PFSK-1 (cell line): ENCODE data around the gene GRIK1.

ENCODE experiments used
- FOXP2 ChIP-seq: optimal IDR thresholded peaks from 2 replicates; pipeline ENCODE3; 2011; ENCODE audit warnings: borderline replicate concordance, control low read depth, inconsistent platforms; ENCODE audit not compliant: insufficient read depth; ENCODE audit errors: extremely low read length, extremely low read depth
- POLR2AphosphoS5 ChIP-seq: IDR thresholded peaks from 2 replicates; pipeline ENCODE4 v1.6.1; 2012; ENCODE audit warnings: low read depth, mild to moderate bottlenecking, control low read depth, low read length, moderate library complexity
- SIN3A ChIP-seq: IDR thresholded peaks from 2 replicates; pipeline ENCODE4 v1.6.1; 2012; ENCODE audit warnings: mild to moderate bottlenecking, low read length, moderate library complexity, borderline replicate concordance; ENCODE audit not compliant: insufficient read depth
- TAF1 ChIP-seq: IDR thresholded peaks from 2 replicates; pipeline ENCODE4 v1.6.1; 2012; ENCODE audit warnings: low read length, control low read depth, borderline replicate concordance; ENCODE audit not compliant: insufficient read depth
- TF ChIP-seq, protein P1 (sequence below), 2 experiments: IDR thresholded peaks; 2 replicates each; pipeline versions ENCODE4 v1.6.1 to v1.8.0; 2011 to 2012; ENCODE audit warnings: low read depth in 2 of 2, low read length in 2 of 2, control low read depth in 1 of 2, inconsistent platforms in 1 of 2, mild to moderate bottlenecking in 1 of 2, moderate library complexity in 1 of 2; ENCODE audit not compliant: insufficient read depth in 1 of 2

The GRIK1 gene

DNA sequence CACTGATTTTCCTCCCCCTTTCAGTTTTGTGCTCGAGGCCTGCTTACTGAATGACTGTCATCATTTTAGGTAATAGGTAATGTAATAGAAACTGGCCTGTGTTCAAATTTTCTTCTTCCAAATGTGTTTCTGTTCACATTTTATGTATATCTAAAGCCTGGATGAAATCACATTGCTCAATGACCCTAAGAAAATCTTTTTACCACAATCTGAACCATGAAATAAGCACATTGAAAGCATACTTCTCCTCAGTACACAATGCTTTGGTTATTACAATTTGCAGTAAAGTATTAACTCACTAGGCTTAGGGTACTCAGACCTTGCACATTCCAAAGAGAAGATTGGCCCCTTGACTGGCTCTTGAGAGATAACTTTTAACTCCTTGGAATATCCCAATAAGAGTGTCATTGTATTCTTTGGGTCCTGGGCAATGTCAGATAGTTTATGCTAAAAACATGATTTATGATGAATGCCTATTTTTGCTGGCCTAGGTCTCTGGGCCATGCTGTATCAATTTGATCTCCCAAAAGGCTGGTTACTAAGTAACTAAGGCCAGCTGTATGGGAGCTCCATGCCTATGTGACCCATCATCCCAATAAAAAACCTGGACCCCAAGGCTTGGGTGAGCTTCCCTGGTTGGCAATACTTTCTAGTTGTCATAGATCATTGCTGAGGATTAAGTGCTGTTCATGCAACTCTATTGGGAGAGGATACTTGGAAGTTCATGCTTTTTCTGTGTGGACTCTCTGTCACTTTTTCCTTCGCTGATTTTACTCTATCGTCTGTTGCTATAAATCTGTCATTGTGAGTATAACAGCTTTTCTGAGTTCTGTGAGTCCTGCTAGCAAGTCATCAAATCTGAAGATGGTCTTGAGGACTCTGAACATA, 293.9 kb downstream of the GRIK1 start:
- TF ChIP-seq, protein P1, sequence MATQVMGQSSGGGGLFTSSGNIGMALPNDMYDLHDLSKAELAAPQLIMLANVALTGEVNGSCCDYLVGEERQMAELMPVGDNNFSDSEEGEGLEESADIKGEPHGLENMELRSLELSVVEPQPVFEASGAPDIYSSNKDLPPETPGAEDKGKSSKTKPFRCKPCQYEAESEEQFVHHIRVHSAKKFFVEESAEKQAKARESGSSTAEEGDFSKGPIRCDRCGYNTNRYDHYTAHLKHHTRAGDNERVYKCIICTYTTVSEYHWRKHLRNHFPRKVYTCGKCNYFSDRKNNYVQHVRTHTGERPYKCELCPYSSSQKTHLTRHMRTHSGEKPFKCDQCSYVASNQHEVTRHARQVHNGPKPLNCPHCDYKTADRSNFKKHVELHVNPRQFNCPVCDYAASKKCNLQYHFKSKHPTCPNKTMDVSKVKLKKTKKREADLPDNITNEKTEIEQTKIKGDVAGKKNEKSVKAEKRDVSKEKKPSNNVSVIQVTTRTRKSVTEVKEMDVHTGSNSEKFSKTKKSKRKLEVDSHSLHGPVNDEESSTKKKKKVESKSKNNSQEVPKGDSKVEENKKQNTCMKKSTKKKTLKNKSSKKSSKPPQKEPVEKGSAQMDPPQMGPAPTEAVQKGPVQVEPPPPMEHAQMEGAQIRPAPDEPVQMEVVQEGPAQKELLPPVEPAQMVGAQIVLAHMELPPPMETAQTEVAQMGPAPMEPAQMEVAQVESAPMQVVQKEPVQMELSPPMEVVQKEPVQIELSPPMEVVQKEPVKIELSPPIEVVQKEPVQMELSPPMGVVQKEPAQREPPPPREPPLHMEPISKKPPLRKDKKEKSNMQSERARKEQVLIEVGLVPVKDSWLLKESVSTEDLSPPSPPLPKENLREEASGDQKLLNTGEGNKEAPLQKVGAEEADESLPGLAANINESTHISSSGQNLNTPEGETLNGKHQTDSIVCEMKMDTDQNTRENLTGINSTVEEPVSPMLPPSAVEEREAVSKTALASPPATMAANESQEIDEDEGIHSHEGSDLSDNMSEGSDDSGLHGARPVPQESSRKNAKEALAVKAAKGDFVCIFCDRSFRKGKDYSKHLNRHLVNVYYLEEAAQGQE (IDR thresholded peaks at IDR 0.05; ENCODE audit: insufficient read depth in 1 of 2, low read depth in 2 of 2, low read length in 2 of 2): no peak
- TF ChIP-seq SIN3A: no peak
- TF ChIP-seq POLR2AphosphoS5: no peak
- no peak for TF ChIP-seq FOXP2
- no peak for TF ChIP-seq TAF1

DNA sequence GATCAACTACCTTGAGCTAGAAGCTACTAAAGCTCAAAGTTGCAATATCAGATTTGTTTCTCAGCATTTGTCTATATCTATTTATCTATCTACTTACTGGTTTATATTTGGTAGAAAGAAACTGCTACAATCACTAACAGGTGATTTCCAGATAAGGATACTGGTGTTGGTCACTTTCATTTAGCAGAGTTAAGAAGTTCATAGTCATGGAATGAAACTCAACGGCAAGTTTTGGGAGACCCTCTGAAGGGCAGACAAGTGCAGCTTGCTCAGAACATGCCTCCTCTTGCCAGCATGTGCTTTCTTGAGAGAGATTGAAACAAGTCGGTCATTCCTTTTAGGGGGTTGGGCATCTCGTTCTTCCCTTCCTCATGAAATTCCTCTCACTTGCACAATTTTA, 296.5 kb downstream of the GRIK1 start:
- TF ChIP-seq TAF1 (no peak), SIN3A (no peak), FOXP2 (no peak), POLR2AphosphoS5 (no peak)
- TF ChIP-seq, protein P1 (IDR thresholded peaks at IDR 0.05; ENCODE audit: insufficient read depth in 1 of 2, low read depth in 2 of 2, low read length in 2 of 2): no peak

DNA sequence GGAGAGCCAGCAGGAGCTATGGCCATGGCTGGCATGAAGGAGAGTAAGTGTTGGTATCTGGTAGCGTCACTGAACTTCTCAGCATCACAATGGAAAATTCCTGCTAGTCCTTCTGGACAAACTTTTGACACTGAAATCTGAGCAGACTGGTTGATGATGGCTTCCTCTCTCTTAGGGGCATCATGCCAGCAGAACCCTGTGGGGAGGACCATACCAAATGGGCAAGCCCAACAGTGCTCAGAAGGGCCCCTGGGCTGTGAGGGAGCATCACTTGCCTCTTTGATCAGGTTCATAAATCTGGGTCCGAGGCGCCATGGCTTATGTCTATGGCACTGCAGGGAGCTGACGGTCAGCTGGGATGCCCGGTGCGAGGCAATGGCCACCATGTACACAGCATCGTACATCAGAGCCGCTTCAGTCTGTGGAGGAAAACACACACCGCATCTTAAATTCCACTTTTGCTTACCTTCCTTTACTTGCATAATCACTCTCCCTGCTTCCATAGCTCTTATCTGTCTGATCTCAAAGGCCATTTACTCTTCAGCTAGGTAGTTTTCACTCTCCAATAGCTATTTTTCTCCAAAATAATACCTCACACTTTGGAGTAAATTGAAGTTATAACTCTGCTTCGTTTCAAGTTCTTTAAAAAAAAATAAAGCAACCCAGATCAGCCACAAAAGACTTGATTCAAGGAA, 297.1 kb downstream of the GRIK1 start:
- no peak for TF ChIP-seq SIN3A
- no peak for TF ChIP-seq TAF1
- TF ChIP-seq POLR2AphosphoS5: no peak
- TF ChIP-seq, protein P1 (IDR thresholded peaks at IDR 0.05; ENCODE audit: insufficient read depth in 1 of 2, low read depth in 2 of 2, low read length in 2 of 2): no peak
- TF ChIP-seq FOXP2: no peak

DNA sequence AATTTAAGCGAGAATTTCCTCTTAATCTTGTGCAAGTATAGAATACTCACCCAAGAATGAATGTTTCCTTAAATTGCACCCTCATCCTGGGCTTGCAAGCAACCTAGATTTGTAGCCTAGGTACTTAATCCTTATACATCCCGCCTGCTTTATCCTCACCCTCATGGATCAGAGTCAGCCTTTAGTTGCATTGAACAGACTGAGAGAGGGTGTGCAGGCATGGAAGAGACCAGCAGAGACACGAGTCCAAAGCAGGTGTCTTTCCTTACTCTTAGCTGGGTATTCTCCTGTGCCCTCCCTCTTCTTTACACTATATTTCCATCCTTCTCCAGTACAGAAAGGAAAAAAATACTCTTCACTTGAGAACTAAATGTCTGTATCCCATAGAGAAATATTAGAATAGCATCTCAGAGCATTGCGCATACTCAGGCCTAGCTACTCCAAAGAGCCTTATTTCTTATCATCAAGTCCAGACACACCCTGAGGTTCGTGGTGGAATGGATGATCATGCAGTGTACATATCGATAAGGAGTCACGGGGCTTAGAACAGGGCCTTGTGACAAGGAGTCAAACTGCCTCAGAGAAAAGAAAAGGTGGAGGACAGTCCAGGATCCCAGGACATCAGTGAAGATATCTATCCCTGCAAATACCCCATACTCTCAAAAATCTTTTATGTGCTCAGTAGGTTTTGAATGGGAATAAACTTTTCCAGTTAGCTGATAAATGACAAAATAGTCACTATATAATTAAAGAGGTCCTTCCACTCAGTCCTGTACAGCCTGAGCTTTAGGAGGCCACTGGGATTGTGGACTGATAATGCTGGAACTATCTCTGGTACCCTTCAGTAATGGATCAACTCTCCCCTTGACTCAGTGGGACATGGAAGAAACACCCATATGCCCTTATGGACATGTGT, 297.9 kb downstream of the GRIK1 start:
- TF ChIP-seq SIN3A: no peak
- TF ChIP-seq TAF1: no peak
- TF ChIP-seq, protein P1 (IDR thresholded peaks at IDR 0.05; ENCODE audit: insufficient read depth in 1 of 2, low read depth in 2 of 2, low read length in 2 of 2): no peak
